ENCODE measurements around the gene MAP4K5.

DNA sequence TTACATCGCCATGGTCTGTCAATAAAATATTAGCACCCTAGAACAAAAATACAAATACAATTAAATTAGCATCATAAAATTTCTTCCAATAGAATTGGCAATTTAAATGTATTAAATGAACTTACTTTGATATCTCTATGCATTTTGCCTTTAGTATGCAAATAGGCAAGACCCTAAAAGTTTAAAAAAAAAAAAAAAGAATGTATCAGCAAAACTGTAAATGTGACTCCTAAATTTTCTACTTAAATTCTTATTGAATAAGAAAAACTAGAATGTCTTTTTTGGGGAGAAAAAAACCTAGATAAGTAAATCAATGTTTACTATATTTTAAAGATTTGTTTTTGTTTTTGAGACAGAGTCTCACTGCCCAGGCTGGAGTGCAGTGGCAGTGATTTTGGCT is 56.2 kb downstream of the MAP4K5 start:
- TF ChIP-seq TCF7 (CRISPR knock-in tag; IDR thresholded peaks at IDR 0.05; ENCODE audit: low read depth) (no peak), CBFB (CRISPR knock-in tag; IDR thresholded peaks at IDR 0.05; ENCODE audit: low read depth) (no peak), IRF2 (CRISPR knock-in tag; IDR thresholded peaks at IDR 0.05; ENCODE audit: borderline replicate concordance, low read depth) (no peak)
- TF ChIP-seq, protein P1, sequence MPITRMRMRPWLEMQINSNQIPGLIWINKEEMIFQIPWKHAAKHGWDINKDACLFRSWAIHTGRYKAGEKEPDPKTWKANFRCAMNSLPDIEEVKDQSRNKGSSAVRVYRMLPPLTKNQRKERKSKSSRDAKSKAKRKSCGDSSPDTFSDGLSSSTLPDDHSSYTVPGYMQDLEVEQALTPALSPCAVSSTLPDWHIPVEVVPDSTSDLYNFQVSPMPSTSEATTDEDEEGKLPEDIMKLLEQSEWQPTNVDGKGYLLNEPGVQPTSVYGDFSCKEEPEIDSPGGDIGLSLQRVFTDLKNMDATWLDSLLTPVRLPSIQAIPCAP (CRISPR knock-in tag; IDR thresholded peaks at IDR 0.05), result no peak
- TF ChIP-seq, protein P2, sequence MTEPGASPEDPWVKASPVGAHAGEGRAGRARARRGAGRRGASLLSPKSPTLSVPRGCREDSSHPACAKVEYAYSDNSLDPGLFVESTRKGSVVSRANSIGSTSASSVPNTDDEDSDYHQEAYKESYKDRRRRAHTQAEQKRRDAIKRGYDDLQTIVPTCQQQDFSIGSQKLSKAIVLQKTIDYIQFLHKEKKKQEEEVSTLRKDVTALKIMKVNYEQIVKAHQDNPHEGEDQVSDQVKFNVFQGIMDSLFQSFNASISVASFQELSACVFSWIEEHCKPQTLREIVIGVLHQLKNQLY (CRISPR knock-in tag; IDR thresholded peaks at IDR 0.05), result no peak
- TF ChIP-seq, protein P3, sequence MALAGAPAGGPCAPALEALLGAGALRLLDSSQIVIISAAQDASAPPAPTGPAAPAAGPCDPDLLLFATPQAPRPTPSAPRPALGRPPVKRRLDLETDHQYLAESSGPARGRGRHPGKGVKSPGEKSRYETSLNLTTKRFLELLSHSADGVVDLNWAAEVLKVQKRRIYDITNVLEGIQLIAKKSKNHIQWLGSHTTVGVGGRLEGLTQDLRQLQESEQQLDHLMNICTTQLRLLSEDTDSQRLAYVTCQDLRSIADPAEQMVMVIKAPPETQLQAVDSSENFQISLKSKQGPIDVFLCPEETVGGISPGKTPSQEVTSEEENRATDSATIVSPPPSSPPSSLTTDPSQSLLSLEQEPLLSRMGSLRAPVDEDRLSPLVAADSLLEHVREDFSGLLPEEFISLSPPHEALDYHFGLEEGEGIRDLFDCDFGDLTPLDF (CRISPR knock-in tag; IDR thresholded peaks at IDR 0.05), result no peak
